Pulmonary artery endothelial cell (primary cell): Measurements from ENCODE around the gene GGTLC2. TPM values are rescaled to one million over a fixed set of nuclear protein-coding genes. Genes with fewer than 3 reads are reported as not detected.
"Not testable (repeated sequence)": the region's sequence is repeated elsewhere in the genome, so short reads cannot be mapped to it uniquely, and the experiment has no call there.

Experiments
- DNase-seq: peaks from one replicate; pipeline ENCODE4 v3.0.0-alpha.2; 2011; ENCODE audit warnings: low read depth, low spot score
- total RNA-seq: library from RNA; depleted of rRNA; stranded (reverse); fragments of >200 nt; gene quantifications from 2 replicates; pipeline ENCODE4 v1.2.3, GENCODE V29; 2014

GGTLC2 gene
- total RNA-seq, 1 donor from 2014 or later: not detected

- DNase-seq: not testable (repeated sequence)
Observed at GRCh38 chr22:22636260-22636659, 8.2 kb upstream of the GGTLC2 start.

GRCh38 chr22:22638313-22638712 is 6.1 kb upstream of the GGTLC2 start:
- DNase-seq: not testable (repeated sequence)

- not testable (repeated sequence) for DNase-seq
Observed at GRCh38 chr22:22642255-22642654, 2.2 kb upstream of the GGTLC2 start.

- not testable (repeated sequence) for DNase-seq
Observed at GRCh38 chr22:22645969-22646368, 1.6 kb downstream of the GGTLC2 start.

GRCh38 chr22:22647952-22648351 is 3.5 kb downstream of the GGTLC2 start:
- DNase-seq: not testable (repeated sequence)

- DNase-seq: not testable (repeated sequence)
Observed at GRCh38 chr22:22648863-22649536, 4.6 kb downstream of the GGTLC2 start.

- not testable (repeated sequence) for DNase-seq
Observed at GRCh38 chr22:22649761-22650160, 5.3 kb downstream of the GGTLC2 start.

GRCh38 chr22:22650398-22650797 is 6.0 kb downstream of the GGTLC2 start:
- DNase-seq: not testable (repeated sequence)

GRCh38 chr22:22650803-22651515 is 6.5 kb downstream of the GGTLC2 start:
- not testable (repeated sequence) for DNase-seq

GRCh38 chr22:22651593-22651992 is 7.2 kb downstream of the GGTLC2 start:
- not testable (repeated sequence) for DNase-seq

- DNase-seq: not testable (repeated sequence)
Observed at GRCh38 chr22:22652102-22652501, 7.7 kb downstream of the GGTLC2 start.

- DNase-seq: not testable (repeated sequence)
Observed at GRCh38 chr22:22652573-22652972, 8.2 kb downstream of the GGTLC2 start.

GRCh38 chr22:22653677-22654381 is 9.4 kb downstream of the GGTLC2 start:
- not testable (repeated sequence) for DNase-seq

GRCh38 chr22:22655452-22656290 is 11.3 kb downstream of the GGTLC2 start:
- DNase-seq: no peak

- DNase-seq: no peak
Observed at GRCh38 chr22:22657712-22658111, 13.3 kb downstream of the GGTLC2 start.

- no peak for DNase-seq
Observed at GRCh38 chr22:22661275-22661674, 16.9 kb downstream of the GGTLC2 start.

- DNase-seq: no peak
Observed at GRCh38 chr22:22662095-22662494, 17.7 kb downstream of the GGTLC2 start.

- no peak for DNase-seq
Observed at GRCh38 chr22:22663861-22664800, 19.7 kb downstream of the GGTLC2 start.

GRCh38 chr22:22666307-22667091 is 22.1 kb downstream of the GGTLC2 start:
- no peak for DNase-seq
